Hepatocyte (in vitro differentiated cells): ENCODE measurements around the gene RPL27. TPM values are rescaled to one million over a fixed set of nuclear protein-coding genes. Genes with fewer than 3 reads are reported as not detected.

Experiments used
- DNase-seq: peaks from one replicate; pipeline ENCODE4 v3.0.0-alpha.2; 2016; ENCODE audit warnings: low spot score
- H2AFZ ChIP-seq: fragments of 200-600 bp; sonication (generic); 2 replicates; pipeline ENCODE4 v1.6.0; 2016; ENCODE audit warnings: antibody characterized with exemption, mild to moderate bottlenecking
- H3K27ac ChIP-seq: fragments of 200-600 bp; sonication (generic); 2 replicates; pipeline ENCODE4 v1.5.1; 2016; ENCODE audit warnings: mild to moderate bottlenecking
- H3K27me3 ChIP-seq: fragments of 200-600 bp; sonication (generic); 2 replicates; pipeline ENCODE4 v1.6.1; 2016
- H3K36me3 ChIP-seq: fragments of 200-600 bp; sonication (generic); replicated peaks from 2 replicates; pipeline ENCODE4 v1.5.1; 2016; ENCODE audit warnings: low read depth; ENCODE audit not compliant: insufficient read depth
- H3K4me1 ChIP-seq: fragments of 200-600 bp; sonication (generic); 2 replicates; pipeline ENCODE4 v1.5.1; 2016; ENCODE audit warnings: mild to moderate bottlenecking, moderate library complexity; ENCODE audit not compliant: insufficient read depth
- H3K4me2 ChIP-seq: fragments of 200-600 bp; sonication (generic); 2 replicates; pipeline ENCODE4 v1.6.0; 2016
- H3K4me3 ChIP-seq: fragments of 200-600 bp; sonication (generic); 2 replicates; pipeline ENCODE4 v1.5.1; 2016; ENCODE audit warnings: mild to moderate bottlenecking
- H3K79me2 ChIP-seq: fragments of 200-600 bp; sonication (generic); 2 replicates; pipeline ENCODE4 v1.6.0; 2017; ENCODE audit warnings: mild to moderate bottlenecking
- H3K9me2 ChIP-seq: fragments of 200-600 bp; sonication (generic); replicated peaks from 2 replicates; pipeline ENCODE4 v1.6.0; 2017; ENCODE audit warnings: mild to moderate bottlenecking; ENCODE audit not compliant: insufficient read depth
- H3K9me3 ChIP-seq: fragments of 200-600 bp; sonication (generic); 2 replicates; pipeline ENCODE4 v1.5.1; 2016; ENCODE audit warnings: low read depth, mild to moderate bottlenecking
- H4K20me1 ChIP-seq: fragments of 200-600 bp; sonication (generic); 2 replicates; pipeline ENCODE4 v1.6.0; 2016; ENCODE audit warnings: mild to moderate bottlenecking; ENCODE audit not compliant: insufficient read depth, poor library complexity, severe bottlenecking
- CTCF ChIP-seq: fragments of 200-600 bp; sonication (generic); IDR thresholded peaks from 2 replicates; pipeline ENCODE4 v1.5.1; 2016; ENCODE audit warnings: antibody characterized with exemption, mild to moderate bottlenecking; ENCODE audit not compliant: poor library complexity
- EZH2 ChIP-seq: fragments of 200-600 bp; sonication (generic); IDR thresholded peaks from 2 replicates; pipeline ENCODE4 v1.6.1; 2016; ENCODE audit warnings: antibody characterized with exemption, mild to moderate bottlenecking, borderline replicate concordance
- EZH2phosphoT487 ChIP-seq: fragments of 200-600 bp; sonication (generic); IDR thresholded peaks from one replicate; pipeline ENCODE4 v1.6.1; 2018; ENCODE audit warnings: antibody characterized with exemption, mild to moderate bottlenecking, low read depth, moderate library complexity; ENCODE audit not compliant: unreplicated experiment, severe bottlenecking
- WGBS: methylation state at CpG from one replicate; pipeline ENCODE4 v1.1.6; 2016; ENCODE audit warnings: low lambda C conversion rate; ENCODE audit errors: missing lambda C conversion rate; 5-methylcytosine and 5-hydroxymethylcytosine counted together
- polyA plus RNA-seq: library from polyadenylated mRNA; unstranded; fragments of >200 nt; fragmentation: Nextera tagmentation; extraction: Ambion mirVana; gene quantifications from 2 replicates; pipeline ENCODE4 v1.2.1, GENCODE V29; 2016
- total RNA-seq: library from RNA; depleted of rRNA; stranded (reverse); fragments of >200 nt; gene quantifications from 2 replicates; pipeline ENCODE4 v1.2.3, GENCODE V29; 2014

RPL27 gene
- total and polyA plus RNA-seq, 2 experiments from 2014 or later = 602 to 1,020 TPM

- WGBS = under 1% methylated on average over 57 of the region's 80 CpGs
- DNase-seq = peak; percentile 93
- Histone ChIP-seq H3K36me3 (no peaks in the 10 kb centered on the region), H3K4me2 (peak within 1 kb of the TSS; percentile 88), H3K4me3 (peak within 1 kb of the TSS; percentile 99), H3K27ac (peak within 1 kb of the TSS; percentile 99), H3K79me2 (peaks cover 44% of the 10 kb centered on the region), H2AFZ (peak within 1 kb of the TSS; percentile 90), H3K4me1 (peaks cover 24% of the 10 kb centered on the region), H4K20me1 (peaks cover 15% of the 10 kb centered on the region), H3K9me3 (no peaks in the 10 kb centered on the region), H3K9me2 (no peaks in the 10 kb centered on the region), H3K27me3 (no peaks in the 10 kb centered on the region)
- TF ChIP-seq CTCF = peak; percentile 7
- no peak for TF ChIP-seq EZH2
Measured at GRCh38 chr17:43021741-43022512, 23.7 kb downstream of the RPL27 start, which contains the start of gene VAT1. Gene VAT1, minus strand, starts transcription at chr17:43022385. Its CDS starts 63 bp downstream, at chr17:43022322.

DNA sequence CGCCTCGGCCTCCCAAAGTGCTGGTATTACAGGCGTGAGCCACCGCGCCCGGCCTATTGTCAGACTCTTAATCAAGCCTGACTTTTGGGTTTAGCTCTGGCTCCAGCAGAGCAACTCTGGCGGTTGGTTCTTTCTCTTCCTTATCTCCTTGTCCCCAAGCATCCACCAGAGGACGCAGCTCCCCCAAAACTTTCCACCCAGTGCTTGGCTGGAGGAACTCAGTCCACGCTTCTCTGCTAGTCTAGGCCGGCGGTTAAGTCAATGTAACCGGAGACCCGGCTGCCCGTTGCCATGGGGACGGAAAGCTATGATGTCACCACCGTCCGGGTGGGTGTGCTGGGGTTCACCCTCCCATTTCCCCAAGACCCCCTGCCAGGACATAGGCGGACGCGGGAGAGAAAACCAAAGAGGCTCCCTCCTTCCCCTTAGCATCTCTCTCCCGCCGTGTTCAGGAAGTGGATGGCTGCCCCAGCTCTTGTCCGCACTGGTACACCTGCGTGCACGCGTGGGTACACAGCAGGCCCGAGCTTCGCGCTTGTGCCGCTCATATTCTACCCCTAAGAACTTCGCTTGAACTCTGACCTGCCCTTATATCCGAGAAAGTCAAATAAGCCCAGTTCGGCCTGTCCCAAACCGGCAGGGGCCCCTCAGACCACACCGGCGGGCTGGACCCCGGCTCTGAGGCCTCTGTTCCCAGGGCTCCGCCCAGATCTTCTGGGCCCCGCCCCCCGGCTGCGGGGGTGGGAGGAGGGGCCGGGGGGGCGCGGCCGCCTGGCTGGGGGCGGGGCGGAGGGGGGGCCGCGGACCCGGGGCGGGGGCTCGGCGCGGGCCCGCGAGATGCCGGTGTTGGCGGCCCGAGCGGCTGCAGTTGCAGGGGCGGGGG is 26.4 kb downstream of the RPL27 start, which contains the start of gene RND2:
Gene RND2, plus strand, starts transcription at position 825 of the 883 bp plus-strand sequence. CDS start 117 bp downstream, outside the sequence.
- H4K20me1 ChIP-seq = no peaks in the 10 kb centered on the region
- H3K9me2 ChIP-seq = no peaks in the 10 kb centered on the region
- no peaks in the 10 kb centered on the region for H3K9me3 ChIP-seq
- under 1% methylated on average over 39 of the region's 61 CpGs for WGBS
- H3K4me2 ChIP-seq = peak within 1 kb of the TSS; percentile 92
- H2AFZ ChIP-seq = peak within 1 kb of the TSS; percentile 79
- no peaks in the 10 kb centered on the region for H3K36me3 ChIP-seq
- peaks cover 23% of the 10 kb centered on the region for H3K79me2 ChIP-seq
- peak; percentile 95 for DNase-seq
- peak within 1 kb of the TSS; percentile 71 for H3K27ac ChIP-seq
- peak within 1 kb of the TSS; percentile 46 for H3K4me3 ChIP-seq
- H3K27me3 ChIP-seq = no peaks in the 10 kb centered on the region
- TF ChIP-seq EZH2phosphoT487 = no peak
- TF ChIP-seq CTCF = peak; percentile 86
- peaks cover 11% of the 10 kb centered on the region for H3K4me1 ChIP-seq

DNA sequence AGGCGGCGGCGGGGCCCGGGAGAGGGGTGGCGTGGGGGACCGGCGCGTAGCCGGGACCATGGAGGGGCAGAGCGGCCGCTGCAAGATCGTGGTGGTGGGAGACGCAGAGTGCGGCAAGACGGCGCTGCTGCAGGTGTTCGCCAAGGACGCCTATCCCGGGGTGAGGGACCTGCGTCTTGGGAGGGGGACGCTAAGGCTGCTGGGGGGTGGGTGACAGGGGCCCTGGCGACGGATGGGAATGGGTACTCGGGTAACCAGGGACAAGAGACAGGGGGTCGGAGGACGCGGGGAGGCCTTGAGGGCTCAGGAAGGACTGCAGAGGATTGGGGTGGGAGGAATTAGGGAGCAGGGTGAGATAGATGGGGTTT is 27.1 kb downstream of the RPL27 start:
- TF ChIP-seq EZH2 (no peak), EZH2phosphoT487 (no peak), CTCF (no peak)
- Histone ChIP-seq H4K20me1 (no peaks in the 10 kb centered on the region), H3K9me3 (no peaks in the 10 kb centered on the region), H3K79me2 (peaks cover 17% of the 10 kb centered on the region), H3K9me2 (no peaks in the 10 kb centered on the region), H3K4me1 (peaks cover 5% of the 10 kb centered on the region), H3K4me3 (peak overlapping the region; percentile 23), H3K4me2 (peak overlapping the region; percentile 92), H3K27ac (no peak overlapping the region), H3K36me3 (no peaks in the 10 kb centered on the region), H2AFZ (peak overlapping the region; percentile 74), H3K27me3 (no peaks in the 10 kb centered on the region)
- DNase-seq = no peak
- 3% methylated on average over 8 of the region's 27 CpGs for WGBS
